SK-N-SH treated with all-trans-retinoic acid at 6 μM for 48 hours (cell line): ENCODE measurements around the gene PHF11.

ENCODE experiments used
- BACH2 ChIP-seq: fragments of 250-450 bp; sonication (Bioruptor Pico); IDR thresholded peaks from 2 replicates; pipeline ENCODE4 v1.9.0; 2021; ENCODE audit warnings: mild to moderate bottlenecking, borderline replicate concordance
- RARB ChIP-seq: fragments of 250-450 bp; sonication (Bioruptor Pico); IDR thresholded peaks from 2 replicates; pipeline ENCODE4 v1.8.0; 2021; ENCODE audit warnings: mild to moderate bottlenecking, moderate library complexity
- SNAI2 ChIP-seq: fragments of 250-450 bp; sonication (Bioruptor Pico); IDR thresholded peaks from 2 replicates; pipeline ENCODE4 v1.5.0; 2020; ENCODE audit warnings: mild to moderate bottlenecking, moderate library complexity
- ZNF70 ChIP-seq: fragments of 450-650 bp; formaldehyde crosslinking; IDR thresholded peaks from 2 replicates; pipeline ENCODE4 v1.5.0; 2020; ENCODE audit warnings: mild to moderate bottlenecking, moderate library complexity
- TF ChIP-seq, protein P1 (sequence below): fragments of 250-450 bp; sonication (Bioruptor Pico); IDR thresholded peaks from 2 replicates; pipeline ENCODE4 v1.8.0; 2020; ENCODE audit warnings: mild to moderate bottlenecking, moderate library complexity, borderline replicate concordance

DNA sequence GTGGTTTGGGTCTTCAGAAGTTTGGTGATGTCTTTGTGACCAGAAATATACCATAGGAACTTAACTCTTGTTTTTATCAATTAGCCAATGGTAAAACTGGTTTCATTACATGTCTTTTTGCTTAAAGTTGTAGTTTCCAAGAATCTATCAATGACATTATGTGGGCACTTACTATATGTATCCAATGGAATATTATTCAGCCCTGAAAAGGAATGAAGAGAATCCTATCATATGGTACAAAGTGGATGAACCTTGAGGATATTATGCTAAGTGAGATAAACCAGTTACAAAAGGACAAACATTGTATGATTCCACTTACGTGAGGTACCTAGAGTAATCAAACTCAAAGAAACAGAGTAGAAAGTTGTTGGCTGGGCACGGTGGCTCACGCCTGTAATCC is 63.3 kb downstream of the PHF11 start:
- no peak for TF ChIP-seq RARB (CRISPR knock-in tag)
- TF ChIP-seq, protein P1, sequence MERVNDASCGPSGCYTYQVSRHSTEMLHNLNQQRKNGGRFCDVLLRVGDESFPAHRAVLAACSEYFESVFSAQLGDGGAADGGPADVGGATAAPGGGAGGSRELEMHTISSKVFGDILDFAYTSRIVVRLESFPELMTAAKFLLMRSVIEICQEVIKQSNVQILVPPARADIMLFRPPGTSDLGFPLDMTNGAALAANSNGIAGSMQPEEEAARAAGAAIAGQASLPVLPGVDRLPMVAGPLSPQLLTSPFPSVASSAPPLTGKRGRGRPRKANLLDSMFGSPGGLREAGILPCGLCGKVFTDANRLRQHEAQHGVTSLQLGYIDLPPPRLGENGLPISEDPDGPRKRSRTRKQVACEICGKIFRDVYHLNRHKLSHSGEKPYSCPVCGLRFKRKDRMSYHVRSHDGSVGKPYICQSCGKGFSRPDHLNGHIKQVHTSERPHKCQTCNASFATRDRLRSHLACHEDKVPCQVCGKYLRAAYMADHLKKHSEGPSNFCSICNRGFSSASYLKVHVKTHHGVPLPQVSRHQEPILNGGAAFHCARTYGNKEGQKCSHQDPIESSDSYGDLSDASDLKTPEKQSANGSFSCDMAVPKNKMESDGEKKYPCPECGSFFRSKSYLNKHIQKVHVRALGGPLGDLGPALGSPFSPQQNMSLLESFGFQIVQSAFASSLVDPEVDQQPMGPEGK = no peak
- TF ChIP-seq BACH2 (CRISPR knock-in tag) = no peak
- TF ChIP-seq ZNF70 = no peak
- no peak for TF ChIP-seq SNAI2
